GM23248 (cell line): ENCODE results near the gene CCR3.

Experiments used
- EZH2 ChIP-seq: fragments of 200-600 bp; sonication (generic); IDR thresholded peaks from 2 replicates; pipeline ENCODE4 v1.6.1; 2018; ENCODE audit warnings: antibody characterized with exemption, mild to moderate bottlenecking; ENCODE audit not compliant: insufficient read depth, poor library complexity, severe bottlenecking
- EZH2phosphoT487 ChIP-seq: fragments of 200-600 bp; sonication (generic); IDR thresholded peaks from 2 replicates; pipeline ENCODE4 v1.6.1; 2018; ENCODE audit warnings: antibody characterized with exemption, moderate library complexity, mild to moderate bottlenecking, low read depth; ENCODE audit not compliant: insufficient read depth

- no peak for TF ChIP-seq EZH2
- TF ChIP-seq EZH2phosphoT487: no peak
Measured at GRCh38 chr3:46293991-46294833, 52.0 kb downstream of the CCR3 start.
